T-helper 2 cell treated with Interferon-gamma antibody and Interleukin-4, amounts not matched to agents 5 μg/mL and 100 μg/mL, for 36 hours (primary cell): ENCODE results near the gene TMEM272.

Source experiments
- DNase-seq: peaks from one replicate; pipeline ENCODE4 v3.0.0; 2021; ENCODE audit warnings: low spot score
- H3K27ac Mint-ChIP-seq: one replicate; pipeline ENCODE4 v1.8.0; 2021; ENCODE audit warnings: mild to moderate bottlenecking, mixed read lengths
- H3K27me3 Mint-ChIP-seq: one replicate; pipeline ENCODE4 v1.8.0; 2021; ENCODE audit warnings: low read depth, mixed read lengths
- H3K36me3 Mint-ChIP-seq: one replicate; pipeline ENCODE4 v1.8.0; 2021; ENCODE audit warnings: low read depth, mixed read lengths
- H3K4me1 Mint-ChIP-seq: one replicate; pipeline ENCODE4 v1.8.0; 2021; ENCODE audit warnings: low read depth, mixed read lengths
- H3K4me3 Mint-ChIP-seq: one replicate; pipeline ENCODE4 v1.8.0; 2022; ENCODE audit warnings: mild to moderate bottlenecking, moderate library complexity, mixed read lengths
- H3K9me3 Mint-ChIP-seq: one replicate; pipeline ENCODE4 v1.8.0; 2021; ENCODE audit warnings: mixed read lengths

The TMEM272 gene

GRCh38 chr13:51867062-51867461, 22.1 kb upstream of the TMEM272 start:
- Mint-ChIP-seq H3K36me3 (no peaks in the 10 kb centered on the region), H3K9me3 (no peaks in the 10 kb centered on the region), H3K27me3 (peaks cover 11% of the 10 kb centered on the region), H3K27ac (no peak overlapping the region), H3K4me1 (peaks cover 3% of the 10 kb centered on the region), H3K4me3 (no peak overlapping the region)
- no peak for DNase-seq

GRCh38 chr13:51865838-51866237, 20.9 kb upstream of the TMEM272 start:
- Mint-ChIP-seq H3K4me1 (peaks cover 7% of the 10 kb centered on the region), H3K27ac (no peak overlapping the region)

DNA sequence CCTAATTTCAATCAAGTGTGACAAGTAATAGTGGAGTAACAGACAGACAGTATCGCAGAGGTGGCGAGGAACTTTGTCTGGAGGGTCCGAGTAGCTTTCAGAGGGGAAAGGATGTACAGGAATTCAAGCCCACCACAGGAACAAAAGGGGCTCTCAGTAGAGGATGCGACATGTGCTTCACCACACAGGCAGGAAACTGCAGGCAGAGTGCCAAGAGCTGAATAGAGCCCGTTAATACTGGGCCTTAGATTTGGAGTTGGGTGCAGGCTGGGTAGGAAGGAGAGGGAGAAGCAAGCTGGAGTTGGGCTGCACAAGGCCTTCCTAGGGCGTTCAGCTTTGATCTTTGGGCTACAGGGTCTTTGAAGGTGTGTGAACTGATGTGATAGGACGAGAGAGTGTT, 18.0 kb upstream of the TMEM272 start:
- Mint-ChIP-seq H3K27me3 (peaks cover 6% of the 10 kb centered on the region), H3K36me3 (no peaks in the 10 kb centered on the region), H3K9me3 (no peaks in the 10 kb centered on the region), H3K4me1 (peaks cover 7% of the 10 kb centered on the region), H3K4me3 (no peak overlapping the region), H3K27ac (no peak overlapping the region)
- no peak for DNase-seq

More at GRCh38 chr13:51865838-51866237, 20.9 kb upstream of the TMEM272 start:
- Mint-ChIP-seq H3K27me3 (peaks cover 6% of the 10 kb centered on the region), H3K4me3 (no peak overlapping the region), H3K9me3 (no peaks in the 10 kb centered on the region), H3K36me3 (no peaks in the 10 kb centered on the region)
- no peak for DNase-seq

- Mint-ChIP-seq H3K9me3 (no peaks in the 10 kb centered on the region), H3K4me3 (no peak within 1 kb of the TSS), H3K27me3 (peaks cover 13% of the 10 kb centered on the region), H3K27ac (no peak within 1 kb of the TSS), H3K4me1 (peaks cover 9% of the 10 kb centered on the region), H3K36me3 (no peaks in the 10 kb centered on the region)
- DNase-seq: peak; percentile 24
Observed at GRCh38 chr13:51861723-51862300, 16.8 kb upstream of the TMEM272 start, which contains the start of gene CCDC70. CCDC70 (plus strand) TSS chr13:51861969; CDS start chr13:51865412, 3,443 bp downstream.

DNA sequence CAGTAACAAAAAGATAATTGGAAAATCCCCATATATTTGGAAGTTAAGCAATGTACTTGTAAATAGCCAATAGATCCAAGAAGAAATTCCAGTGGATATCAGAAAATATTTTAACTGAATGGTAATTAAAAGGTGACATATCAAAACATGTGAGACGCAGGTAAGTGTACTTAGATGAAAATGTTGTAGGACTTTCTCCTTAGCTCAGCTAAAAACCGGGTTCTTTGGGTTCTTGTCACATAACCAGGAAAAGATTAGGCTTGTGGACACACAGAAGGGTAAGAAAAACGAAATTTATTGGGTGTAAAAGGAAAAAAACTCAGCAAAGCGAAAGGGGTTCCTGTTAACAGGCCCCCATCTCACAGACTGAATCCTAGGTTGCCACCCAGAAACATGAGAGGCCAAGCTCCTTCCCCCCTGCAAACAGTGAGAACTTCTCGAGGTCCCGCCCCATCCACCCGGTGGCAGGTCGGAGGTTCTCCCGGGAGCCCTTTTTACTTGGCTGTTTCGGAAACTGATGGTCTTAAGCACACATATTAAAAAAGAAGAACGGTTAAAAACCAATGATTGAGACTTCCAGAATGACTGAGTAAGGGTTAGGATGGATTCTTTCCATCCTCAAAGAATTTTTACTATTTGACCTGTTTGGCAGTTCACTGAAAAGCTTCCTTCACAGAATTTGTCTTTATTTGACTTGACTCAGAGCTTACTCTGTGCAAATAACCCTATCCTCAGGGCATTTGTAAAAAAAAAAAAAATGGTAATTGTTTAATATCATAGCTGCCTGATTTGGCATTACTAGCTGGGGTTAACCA, 13.7 kb upstream of the TMEM272 start:
- Mint-ChIP-seq H3K27ac (no peak overlapping the region), H3K4me1 (peaks cover 9% of the 10 kb centered on the region), H3K36me3 (no peaks in the 10 kb centered on the region), H3K9me3 (no peaks in the 10 kb centered on the region), H3K4me3 (no peak overlapping the region), H3K27me3 (peaks cover 35% of the 10 kb centered on the region)
- DNase-seq: no peak

- no peak overlapping the region for H3K27ac Mint-ChIP-seq
- peaks cover 7% of the 10 kb centered on the region for H3K4me1 Mint-ChIP-seq
- no peak overlapping the region for H3K4me3 Mint-ChIP-seq
- no peaks in the 10 kb centered on the region for H3K36me3 Mint-ChIP-seq
- H3K27me3 Mint-ChIP-seq: peaks cover 32% of the 10 kb centered on the region
- no peaks in the 10 kb centered on the region for H3K9me3 Mint-ChIP-seq
- DNase-seq: no peak
Observed at GRCh38 chr13:51856998-51857397, 12.0 kb upstream of the TMEM272 start.

DNA sequence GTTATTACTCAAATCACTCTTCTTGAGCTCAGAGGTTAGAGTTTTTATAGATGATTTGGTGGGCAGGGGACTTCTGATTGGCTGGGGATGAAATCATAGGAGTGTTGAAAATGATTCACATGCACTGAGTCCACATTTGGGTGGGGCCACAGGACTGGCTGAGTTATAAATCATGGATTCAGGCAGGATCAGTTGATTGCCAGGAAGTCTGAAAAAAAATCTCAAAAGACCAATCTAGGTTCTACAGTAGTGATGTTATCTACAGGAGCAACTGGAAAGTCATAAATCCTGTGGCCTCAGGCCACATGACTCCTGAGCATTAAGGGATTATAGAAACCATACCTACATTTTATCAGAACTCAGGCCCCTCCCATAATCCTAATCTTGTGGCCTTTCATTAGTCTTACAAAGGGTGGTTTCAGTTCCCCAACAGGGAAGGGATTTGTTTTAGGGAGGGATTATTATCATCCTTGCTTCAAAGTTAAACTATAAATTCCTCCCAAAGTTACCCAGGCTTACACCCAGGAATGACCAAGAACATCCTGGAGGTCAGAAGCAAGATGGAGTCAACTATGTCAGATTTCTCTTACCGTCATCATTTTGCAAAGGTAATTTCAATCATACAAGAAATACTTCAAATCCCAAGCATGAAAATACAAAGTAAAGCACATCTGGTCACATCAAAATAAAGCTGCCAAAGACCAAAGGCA, 11.2 kb upstream of the TMEM272 start:
- Mint-ChIP-seq H3K27me3 (peaks cover 37% of the 10 kb centered on the region), H3K4me1 (peaks cover 3% of the 10 kb centered on the region), H3K36me3 (no peaks in the 10 kb centered on the region), H3K27ac (no peak overlapping the region), H3K9me3 (no peaks in the 10 kb centered on the region), H3K4me3 (no peak overlapping the region)
- DNase-seq: no peak

GRCh38 chr13:51849145-51850101, 4.4 kb upstream of the TMEM272 start:
- Mint-ChIP-seq H3K36me3 (no peaks in the 10 kb centered on the region), H3K27ac (no peak overlapping the region), H3K9me3 (no peaks in the 10 kb centered on the region), H3K4me1 (peaks cover 9% of the 10 kb centered on the region), H3K27me3 (peaks cover 17% of the 10 kb centered on the region), H3K4me3 (no peak overlapping the region)
- DNase-seq: no peak

GRCh38 chr13:51848674-51849073, 3.7 kb upstream of the TMEM272 start:
- Mint-ChIP-seq H3K36me3 (no peaks in the 10 kb centered on the region), H3K4me1 (peaks cover 9% of the 10 kb centered on the region)
- DNase-seq: no peak

DNA sequence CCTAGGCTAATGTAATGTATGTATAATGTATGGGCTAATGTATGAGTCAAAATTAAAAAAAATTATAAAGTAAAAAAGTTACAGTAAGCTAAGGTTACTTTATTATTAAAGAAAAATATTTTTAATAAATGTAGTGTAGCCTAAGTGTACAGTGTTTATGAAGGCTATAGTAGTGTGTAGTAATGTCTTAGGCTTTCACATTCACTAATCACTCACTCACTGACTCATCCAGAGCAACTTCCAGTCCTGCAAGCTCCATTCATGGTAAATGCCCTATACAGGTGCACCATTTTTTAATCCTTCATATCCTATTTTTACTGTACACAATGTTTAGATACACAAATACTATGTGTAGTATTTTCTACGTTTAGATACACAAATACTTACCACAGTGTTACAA, 1.8 kb upstream of the TMEM272 start:
- no peak for DNase-seq
- Mint-ChIP-seq H3K27me3 (peaks cover 22% of the 10 kb centered on the region), H3K4me1 (peaks cover 9% of the 10 kb centered on the region)

More at GRCh38 chr13:51848674-51849073, 3.7 kb upstream of the TMEM272 start:
- no peaks in the 10 kb centered on the region for H3K9me3 Mint-ChIP-seq
- H3K27ac Mint-ChIP-seq: no peak overlapping the region
- no peak overlapping the region for H3K4me3 Mint-ChIP-seq
- H3K27me3 Mint-ChIP-seq: peaks cover 16% of the 10 kb centered on the region

DNA sequence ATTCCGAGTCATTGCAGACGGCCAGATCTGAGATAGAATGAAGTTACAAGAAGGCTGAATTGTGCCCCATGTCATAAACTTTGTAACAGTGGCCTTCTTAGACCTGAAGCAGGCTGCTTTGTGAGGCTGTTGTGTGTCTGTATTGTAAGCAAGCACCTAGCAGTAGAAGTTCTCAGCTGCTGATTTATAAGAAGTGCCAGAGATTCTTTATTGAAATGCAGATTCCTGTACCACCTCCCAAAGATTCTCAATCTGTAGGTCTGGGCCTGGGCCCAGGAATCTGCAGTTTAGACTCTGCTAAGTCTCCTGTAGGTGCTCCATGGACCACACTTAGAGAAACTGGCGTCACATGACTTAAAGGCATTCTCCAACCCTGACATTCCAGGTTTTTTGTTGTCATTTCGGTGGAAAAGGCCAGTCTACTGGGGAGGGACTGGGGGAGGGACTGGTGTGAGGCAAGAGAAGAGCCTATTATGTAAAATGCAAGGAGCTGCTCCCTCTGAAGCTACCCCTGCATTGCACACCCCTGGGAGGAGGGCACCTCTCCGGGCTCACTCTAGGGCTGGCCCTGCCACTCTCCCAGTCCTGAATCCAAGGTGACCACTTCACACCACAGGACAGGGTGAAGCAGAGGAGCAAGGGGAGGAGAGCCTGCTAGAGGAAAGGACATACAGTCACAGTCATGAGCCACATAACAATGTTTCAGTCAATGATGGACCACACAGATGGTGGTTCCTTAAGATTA, 769 bp upstream of the TMEM272 start:
- Mint-ChIP-seq H3K4me1 (peaks cover 9% of the 10 kb centered on the region), H3K36me3 (no peaks in the 10 kb centered on the region), H3K4me3 (no peak overlapping the region), H3K9me3 (no peaks in the 10 kb centered on the region), H3K27ac (no peak overlapping the region), H3K27me3 (peaks cover 17% of the 10 kb centered on the region)
- no peak for DNase-seq

More for the DNA sequence above, 1.8 kb upstream of the TMEM272 start:
- no peaks in the 10 kb centered on the region for H3K9me3 Mint-ChIP-seq
- no peaks in the 10 kb centered on the region for H3K36me3 Mint-ChIP-seq
- H3K4me3 Mint-ChIP-seq: no peak overlapping the region
- no peak overlapping the region for H3K27ac Mint-ChIP-seq

GRCh38 chr13:51843529-51843928, 1.4 kb downstream of the TMEM272 start:
- H3K4me1 Mint-ChIP-seq: peaks cover 9% of the 10 kb centered on the region
- no peak overlapping the region for H3K27ac Mint-ChIP-seq
- H3K4me3 Mint-ChIP-seq: no peak overlapping the region
- peaks cover 17% of the 10 kb centered on the region for H3K27me3 Mint-ChIP-seq
- no peak for DNase-seq
- H3K36me3 Mint-ChIP-seq: no peaks in the 10 kb centered on the region
- H3K9me3 Mint-ChIP-seq: no peaks in the 10 kb centered on the region

GRCh38 chr13:51841732-51842131, 3.2 kb downstream of the TMEM272 start:
- H3K4me3 Mint-ChIP-seq: no peak overlapping the region
- H3K36me3 Mint-ChIP-seq: no peaks in the 10 kb centered on the region
- no peak for DNase-seq
- peaks cover 9% of the 10 kb centered on the region for H3K4me1 Mint-ChIP-seq
- H3K9me3 Mint-ChIP-seq: no peaks in the 10 kb centered on the region
- no peak overlapping the region for H3K27ac Mint-ChIP-seq
- peaks cover 17% of the 10 kb centered on the region for H3K27me3 Mint-ChIP-seq
